ENCODE results near the gene SPATA24.
"Not testable (repeated sequence)": the region's sequence is repeated elsewhere in the genome, so short reads cannot be mapped to it uniquely, and the experiment has no call there.

Gene SPATA24

DNA sequence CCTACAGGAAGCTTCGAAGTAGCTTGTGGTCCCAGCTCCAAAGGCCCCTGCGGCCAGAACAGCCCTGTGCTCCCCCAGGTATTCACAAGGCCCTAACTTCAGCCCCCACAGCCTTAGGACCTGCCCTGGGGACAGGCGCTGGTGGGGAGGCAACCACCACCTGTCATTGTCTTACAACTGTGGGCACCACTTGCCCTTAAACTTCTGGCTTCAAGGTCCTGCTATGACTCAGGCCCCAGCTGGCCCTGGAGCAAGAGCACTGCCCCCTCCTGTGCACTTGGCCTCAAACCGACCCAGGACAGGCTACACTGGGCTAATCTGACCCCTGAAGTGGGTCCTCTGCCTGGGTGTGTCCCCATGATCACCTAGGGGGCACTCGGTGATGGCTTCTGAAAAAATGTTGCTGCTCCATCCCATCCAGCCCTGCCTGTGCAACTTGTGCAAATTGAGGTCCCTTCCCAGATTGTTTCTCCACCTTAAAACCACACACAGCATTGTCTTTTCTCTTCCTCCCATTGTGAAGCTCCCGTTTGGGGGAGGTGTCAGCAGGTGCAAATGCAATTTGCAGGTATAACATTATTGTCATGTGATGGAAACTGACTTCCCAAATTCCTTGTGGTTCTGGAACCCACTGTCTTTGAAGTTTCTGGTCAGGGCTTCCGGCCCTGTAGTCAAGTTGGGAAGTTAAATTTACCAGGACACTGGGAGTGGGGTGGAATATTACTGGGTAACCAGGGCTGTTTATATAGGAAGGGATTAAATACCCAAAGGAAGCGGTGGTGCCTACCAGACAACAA lies 7.8 kb downstream of the SPATA24 start:
- DNase-seq (ENCODE audit: low read depth in 1 of 2, low spot score in 1 of 2): no peak

GRCh38 chr5:139394654-139395566 lies 9.0 kb downstream of the SPATA24 start, which contains the start of gene PROB1:
Gene PROB1 (minus strand): TSS chr5:139395104. CDS start chr5:139395081, 23 bp downstream.
- DNase-seq (ENCODE audit: low read depth in 1 of 2, low spot score in 1 of 2): no peak

DNA sequence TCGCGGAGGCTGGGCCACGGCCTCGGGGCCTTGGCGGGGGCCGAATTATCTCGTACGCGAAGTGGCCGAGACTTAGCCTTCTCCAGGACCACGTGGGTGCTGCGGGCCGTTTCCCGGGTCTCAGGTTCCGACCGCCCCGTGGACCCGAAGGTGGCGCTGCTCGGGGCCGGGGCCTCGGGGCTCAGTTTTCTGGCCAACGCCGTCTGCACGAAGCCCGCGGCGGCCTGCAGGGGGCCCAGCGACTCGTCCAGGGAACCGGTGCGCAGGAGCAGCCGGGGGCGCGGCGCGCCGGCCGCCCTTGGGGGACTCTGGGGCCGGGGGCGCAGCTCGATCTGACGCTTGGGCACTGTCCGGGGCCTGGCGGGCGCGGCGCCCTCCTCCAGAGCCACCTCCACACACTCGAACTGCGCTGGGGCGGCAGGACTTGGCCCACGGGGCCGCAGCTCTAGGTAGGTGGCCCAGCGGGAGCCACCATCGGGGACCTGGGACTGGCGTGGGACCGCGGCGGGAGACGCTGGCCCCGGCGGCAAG lies 9.7 kb downstream of the SPATA24 start:
- DNase-seq (ENCODE audit: low read depth in 1 of 2, low spot score in 1 of 2): no peak

- DNase-seq (ENCODE audit: low read depth in 1 of 2, low spot score in 1 of 2): no peak
Measured at GRCh38 chr5:139393497-139394122, 10.3 kb downstream of the SPATA24 start.

GRCh38 chr5:139392678-139393496 lies 11.0 kb downstream of the SPATA24 start:
- DNase-seq (ENCODE audit: low read depth in 1 of 2, low spot score in 1 of 2): peak; percentile 55

DNA sequence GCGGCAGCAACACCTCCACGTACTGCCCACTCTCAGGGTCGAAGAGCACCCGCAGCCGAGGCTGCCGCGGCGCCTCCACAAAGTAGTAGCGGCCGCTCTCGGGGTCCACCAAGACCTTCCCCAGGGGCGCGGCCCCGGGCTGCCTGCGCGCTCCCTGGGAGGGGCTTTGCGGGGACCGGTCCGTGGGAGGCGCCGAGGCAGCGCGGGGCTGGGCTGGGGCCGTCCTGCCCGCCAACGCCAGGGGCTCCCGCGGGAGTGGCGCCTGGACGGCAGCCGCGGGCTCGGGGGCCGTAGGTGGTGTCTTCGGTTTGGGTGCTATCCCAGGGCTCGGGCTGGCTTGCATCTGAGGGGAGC lies 11.6 kb downstream of the SPATA24 start:
- DNase-seq (ENCODE audit: low read depth in 1 of 2, low spot score in 1 of 2): no peak

GRCh38 chr5:139391570-139392323 lies 12.1 kb downstream of the SPATA24 start:
- no peak for DNase-seq (ENCODE audit: low read depth in 1 of 2, low spot score in 1 of 2)

DNA sequence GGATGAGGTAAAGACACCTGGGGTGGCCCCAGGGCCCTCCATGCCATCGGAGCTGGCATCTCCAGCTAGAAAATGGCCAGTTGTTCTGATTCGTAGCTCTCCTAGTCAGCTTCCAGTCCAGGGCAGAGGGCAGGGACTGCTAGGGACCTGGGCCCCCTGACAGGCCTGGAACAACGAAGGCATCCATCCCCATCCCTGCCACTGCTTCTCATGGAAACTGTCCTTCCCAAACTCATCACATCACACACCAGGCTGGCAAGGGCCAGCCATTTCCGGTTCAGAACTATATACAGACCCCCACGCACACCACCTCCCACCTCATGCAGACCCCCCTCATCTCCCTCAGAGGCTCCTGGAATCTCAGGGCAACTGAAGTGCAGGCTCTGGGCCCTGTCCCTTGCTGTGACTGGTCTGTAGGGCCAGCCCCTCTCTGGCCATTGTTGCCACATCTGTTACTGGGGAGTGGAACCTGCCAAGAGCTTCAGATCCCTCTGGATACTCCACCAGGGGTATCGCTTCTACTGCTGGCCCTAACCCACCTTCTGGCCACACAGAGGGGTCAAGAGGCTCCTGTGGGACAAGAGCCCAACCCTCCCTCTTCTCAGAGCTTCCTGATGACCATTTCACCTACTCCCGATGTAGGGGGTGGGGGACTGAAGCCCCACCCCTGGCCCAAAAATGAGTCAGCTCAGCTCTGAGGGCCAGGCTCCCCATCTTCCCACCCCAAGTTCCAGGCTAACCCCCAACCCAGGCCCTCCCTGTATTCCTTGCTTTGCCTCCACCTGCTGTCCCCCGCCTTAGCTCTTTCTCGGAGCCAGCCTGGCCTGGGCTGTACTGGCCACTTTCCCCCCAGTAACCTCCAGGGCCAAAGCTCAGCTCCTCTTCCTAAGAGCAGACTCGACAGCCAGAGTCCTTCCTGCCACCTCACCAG lies 13.0 kb downstream of the SPATA24 start:
- no peak for DNase-seq (ENCODE audit: low read depth in 1 of 2, low spot score in 1 of 2)

DNA sequence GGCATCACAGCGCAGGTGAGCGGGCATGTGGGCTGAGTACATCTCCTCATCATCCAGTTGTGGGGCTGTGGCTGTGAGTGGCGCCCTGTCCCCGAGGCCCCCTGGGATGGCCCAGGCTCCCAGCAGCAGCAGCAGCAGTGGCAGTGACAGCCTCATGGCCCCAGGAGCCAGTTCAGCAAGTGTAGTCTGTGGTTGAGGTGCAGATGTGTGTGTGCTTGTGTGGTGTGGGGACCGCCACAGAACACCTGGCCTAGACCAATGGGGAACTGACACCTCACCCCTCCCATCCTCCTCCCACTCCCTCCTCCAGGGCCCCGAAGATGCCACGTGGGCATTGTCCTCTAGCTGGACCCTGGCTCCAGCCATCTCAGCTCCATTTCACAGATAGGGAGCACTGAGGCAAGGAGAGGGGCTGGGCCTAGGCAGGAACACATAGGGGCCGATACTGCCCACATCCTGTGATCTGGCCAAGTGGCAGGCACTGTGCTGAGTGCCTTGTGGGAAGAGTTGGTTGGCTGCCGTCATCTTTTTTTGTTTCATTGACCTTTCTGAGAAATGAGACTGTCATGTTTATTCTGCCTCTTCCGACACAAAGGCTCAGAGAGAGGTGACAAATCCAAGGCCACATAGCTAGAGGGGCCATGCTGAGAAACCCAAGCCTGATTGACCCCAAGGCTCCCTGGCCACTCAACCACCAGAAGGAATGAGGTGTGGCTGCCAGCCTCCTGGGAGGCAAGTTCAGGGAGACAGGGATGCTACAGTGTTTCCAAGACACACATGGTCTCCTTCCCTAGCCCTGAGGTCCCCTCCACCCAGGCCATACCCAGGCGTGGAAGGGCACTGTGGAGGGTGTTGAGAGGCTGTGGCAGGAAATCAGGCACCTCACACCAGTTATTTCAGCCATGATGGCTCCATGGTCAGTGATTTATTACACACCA lies 13.9 kb downstream of the SPATA24 start, which contains the start of gene MZB1:
TSS of gene MZB1 (minus strand) at position 213 of the 938 bp plus-strand sequence. CDS start at position 156, 57 bp downstream.
- DNase-seq (ENCODE audit: low read depth in 1 of 2, low spot score in 1 of 2): peak; percentile 17 to 24

GRCh38 chr5:139388198-139388821 lies 15.6 kb downstream of the SPATA24 start:
- no peak for DNase-seq (ENCODE audit: low read depth in 1 of 2, low spot score in 1 of 2)

GRCh38 chr5:139387611-139388197 lies 16.2 kb downstream of the SPATA24 start:
- no peak for DNase-seq (ENCODE audit: low read depth in 1 of 2, low spot score in 1 of 2)

- DNase-seq (ENCODE audit: low read depth in 1 of 2, low spot score in 1 of 2): not testable (repeated sequence)
Measured at GRCh38 chr5:139386956-139387355, 16.9 kb downstream of the SPATA24 start.

DNA sequence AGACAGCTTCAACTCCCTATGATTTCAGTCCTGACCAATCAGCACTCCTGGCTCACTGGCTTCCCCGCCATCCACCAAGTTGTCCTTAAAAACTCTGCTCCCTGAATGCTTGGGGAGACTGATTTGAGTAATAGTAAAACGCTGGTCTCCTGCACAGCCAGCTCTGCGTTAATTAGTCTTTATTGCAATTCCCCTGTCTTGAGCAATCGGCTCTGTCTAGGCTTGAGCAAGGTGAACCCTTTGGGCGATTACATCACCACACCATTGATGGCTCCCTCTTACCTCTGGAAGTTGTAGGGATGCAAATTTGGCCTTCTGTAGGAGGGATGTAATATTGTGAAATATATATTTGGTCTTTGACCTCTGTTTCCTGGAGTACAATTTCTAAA lies 17.8 kb downstream of the SPATA24 start:
- no peak for DNase-seq (ENCODE audit: low read depth in 1 of 2, low spot score in 1 of 2)

DNA sequence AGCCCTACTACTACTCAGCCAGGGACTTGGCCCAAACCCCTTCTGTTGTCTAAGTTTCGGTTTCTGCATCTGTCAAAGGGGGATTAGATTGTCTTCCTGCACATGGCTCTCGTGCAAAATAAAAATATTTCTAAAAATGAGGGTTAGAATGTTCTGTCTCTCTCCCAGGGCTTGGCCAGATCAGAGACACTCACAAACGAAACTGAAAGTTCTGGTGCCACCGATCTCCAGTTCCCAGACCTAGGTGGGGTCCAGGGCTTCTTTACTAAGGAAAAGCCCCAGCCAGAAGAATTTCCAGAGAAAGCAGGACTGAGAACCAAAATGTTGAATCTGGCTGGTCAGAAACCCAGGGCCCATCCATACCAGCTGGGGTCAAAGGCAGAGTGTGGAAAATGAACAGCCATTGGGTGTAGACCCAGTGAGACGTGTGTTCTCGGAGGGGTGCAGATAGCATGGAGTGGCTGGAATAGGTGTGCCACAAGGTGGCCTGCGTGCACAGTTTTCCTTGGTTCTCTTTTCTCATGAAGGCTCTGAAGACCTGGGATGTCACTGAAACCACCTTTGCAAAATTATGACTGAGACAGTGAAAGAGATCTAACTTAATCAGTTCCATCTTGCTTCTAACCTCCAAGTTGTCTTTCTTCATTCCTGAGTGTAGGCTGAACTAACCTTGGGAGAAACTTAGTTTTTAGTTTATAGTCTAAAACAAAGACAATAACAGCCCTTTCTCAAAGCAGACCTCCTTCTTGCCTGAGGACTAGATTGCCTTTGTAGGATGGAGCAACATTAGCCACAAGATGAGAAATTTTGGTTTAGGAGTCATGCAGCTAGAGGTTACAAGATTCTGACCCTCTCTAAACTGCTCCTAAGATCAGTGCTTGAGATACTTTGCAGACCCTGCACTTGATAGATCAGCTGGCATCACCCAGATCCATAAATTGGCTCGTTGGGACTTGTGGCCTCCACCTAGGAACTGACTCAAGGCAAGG lies 18.5 kb downstream of the SPATA24 start:
- no peak for DNase-seq (ENCODE audit: low read depth in 1 of 2, low spot score in 1 of 2)

DNA sequence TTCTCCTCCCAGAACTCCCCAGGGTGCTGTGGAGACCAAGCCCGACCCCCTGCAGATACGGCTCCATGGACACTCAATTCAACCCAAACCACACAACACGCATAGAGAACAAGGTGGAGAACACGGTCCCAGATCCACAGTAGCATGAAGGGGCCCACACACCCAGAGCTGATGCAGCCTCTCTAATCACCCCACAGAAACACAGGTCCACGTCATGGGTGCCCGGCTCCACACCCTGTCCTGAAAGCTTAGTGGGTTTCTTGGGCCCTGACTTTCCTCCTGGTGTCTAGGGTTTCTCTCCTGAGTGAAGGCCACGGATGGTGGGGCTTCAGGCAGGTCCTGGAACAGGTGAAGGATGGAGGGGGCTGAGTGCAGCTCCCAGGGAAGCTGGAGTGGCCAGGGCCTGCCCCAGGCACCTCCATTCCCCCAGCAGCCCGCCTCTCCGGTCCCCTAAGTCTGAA lies 19.3 kb downstream of the SPATA24 start:
- no peak for DNase-seq (ENCODE audit: low read depth in 1 of 2, low spot score in 1 of 2)

All from activated CD4-positive, alpha-beta T cell treated with anti-CD3 and anti-CD28 coated beads, Interleukin-2, amount 50 U/mL, for 24 hours (primary cell).